Smooth muscle cell (in vitro differentiated cells): ENCODE data around the gene CTBP1. TPM values are rescaled to one million over a fixed set of nuclear protein-coding genes. Genes with fewer than 3 reads are reported as not detected.

Source experiments
- DNase-seq: peaks from one replicate; lab custom pipeline; 2025; ENCODE audit not compliant: unreplicated experiment; lab: John Stamatoyannopoulos, UW
- H2AFZ ChIP-seq: fragments of 200-600 bp; sonication (generic); 2 replicates; pipeline ENCODE4 v1.6.0; 2016; ENCODE audit warnings: antibody characterized with exemption, low read depth, mild to moderate bottlenecking
- H3F3A ChIP-seq: fragments of 200-600 bp; sonication (generic); 2 replicates; pipeline ENCODE4 v1.6.0; 2017; ENCODE audit warnings: antibody characterized with exemption, low read depth
- H3K27ac ChIP-seq: fragments of 200-600 bp; sonication (generic); 2 replicates; pipeline ENCODE4 v1.5.1; 2016; ENCODE audit warnings: low read depth, mild to moderate bottlenecking
- H3K27me3 ChIP-seq: fragments of 200-600 bp; sonication (generic); 2 replicates; pipeline ENCODE4 v1.6.1; 2016; ENCODE audit warnings: low read depth, mild to moderate bottlenecking
- H3K36me3 ChIP-seq: fragments of 200-600 bp; sonication (generic); 2 replicates; pipeline ENCODE4 v1.5.1; 2016; ENCODE audit warnings: low read depth
- H3K4me1 ChIP-seq: fragments of 200-600 bp; sonication (generic); 2 replicates; pipeline ENCODE4 v1.5.1; 2016; ENCODE audit warnings: low read depth
- H3K4me2 ChIP-seq: fragments of 200-600 bp; sonication (generic); 2 replicates; pipeline ENCODE4 v1.6.0; 2016; ENCODE audit warnings: mild to moderate bottlenecking
- H3K4me3 ChIP-seq: fragments of 200-600 bp; sonication (generic); 2 replicates; pipeline ENCODE4 v1.5.1; 2016; ENCODE audit warnings: mild to moderate bottlenecking
- H3K79me2 ChIP-seq: fragments of 200-600 bp; sonication (generic); 2 replicates; pipeline ENCODE4 v1.6.0; 2016; ENCODE audit warnings: low read depth, mild to moderate bottlenecking
- H3K9ac ChIP-seq: fragments of 200-600 bp; sonication (generic); 2 replicates; pipeline ENCODE4 v1.6.0; 2016; ENCODE audit warnings: low read depth
- H3K9me3 ChIP-seq: fragments of 200-600 bp; sonication (generic); replicated peaks from 2 replicates; pipeline ENCODE4 v1.5.1; 2016; ENCODE audit warnings: low read depth
- H4K20me1 ChIP-seq: fragments of 200-600 bp; sonication (generic); 2 replicates; pipeline ENCODE4 v1.6.0; 2016; ENCODE audit warnings: low read depth
- WGBS: methylation state at CpG from one replicate; pipeline ENCODE4 v1.1.7; 2016; ENCODE audit warnings: low lambda C conversion rate; 5-methylcytosine and 5-hydroxymethylcytosine counted together
- polyA plus RNA-seq: library from polyadenylated mRNA; unstranded; fragments of >200 nt; fragmentation: Nextera tagmentation; extraction: Ambion mirVana; gene quantifications from 2 replicates; pipeline ENCODE4 v1.2.1, GENCODE V29; 2016
- total RNA-seq: library from RNA; depleted of rRNA; stranded (reverse); fragments of >200 nt; gene quantifications from 2 replicates; pipeline ENCODE4 v1.2.3, GENCODE V29; 2014
- TF ChIP-seq, protein P1 (sequence below): fragments of 200-600 bp; sonication (generic); IDR thresholded peaks from 2 replicates; pipeline ENCODE4 v1.5.1; 2017; ENCODE audit warnings: borderline replicate concordance, mild to moderate bottlenecking, antibody characterized with exemption; ENCODE audit not compliant: insufficient read depth, poor library complexity, severe bottlenecking

CTBP1 gene
- total and polyA plus RNA-seq, 2 experiments from 2014 or later = 76.9 to 132 TPM

DNA sequence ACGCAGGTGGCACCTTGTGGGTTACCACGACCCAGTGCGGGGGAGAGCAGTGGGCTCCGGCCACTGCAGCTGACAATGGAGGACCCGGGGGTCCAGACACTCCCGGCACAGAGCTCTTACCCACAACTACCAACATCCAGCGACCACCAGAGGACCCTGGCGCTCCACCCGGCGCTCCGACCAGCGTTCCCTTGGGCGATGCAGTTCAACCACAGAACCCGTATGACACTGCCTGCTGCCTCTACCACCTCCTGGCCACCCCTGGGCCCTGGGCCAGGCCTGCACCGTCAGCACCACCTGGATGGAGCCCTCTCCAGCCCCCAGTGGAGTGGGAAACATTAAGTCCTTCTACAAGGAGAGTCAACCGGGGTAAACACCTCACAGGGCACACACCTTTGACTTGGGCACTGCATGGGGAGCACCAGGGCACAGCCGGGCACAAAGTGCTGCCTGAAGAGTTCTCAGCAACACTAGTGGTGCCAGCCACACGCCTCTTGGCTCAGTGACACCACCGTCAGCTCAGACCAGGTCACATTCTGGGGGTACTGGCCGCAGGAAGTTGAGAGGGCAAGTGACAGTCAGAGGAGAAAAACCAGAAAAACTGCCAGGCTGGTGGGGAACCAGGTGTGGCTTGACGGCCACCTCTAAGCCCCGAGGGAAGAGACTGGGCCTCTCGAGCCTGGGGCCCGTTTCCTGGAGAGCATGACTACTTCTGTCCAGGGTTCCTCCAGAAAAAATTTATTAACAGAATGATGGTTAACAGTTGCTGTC lies 2.6 kb downstream of the CTBP1 start:
- no peaks in the 10 kb centered on the region for H3K9me3 ChIP-seq
- H3K79me2 ChIP-seq = peaks cover 71% of the 10 kb centered on the region
- no peaks in the 10 kb centered on the region for H3K36me3 ChIP-seq
- H3K9ac ChIP-seq = no peak overlapping the region
- H3F3A ChIP-seq = no peaks in the 10 kb centered on the region
- 76% methylated on average over 24 of the region's 24 CpGs for WGBS
- TF ChIP-seq, protein P1, sequence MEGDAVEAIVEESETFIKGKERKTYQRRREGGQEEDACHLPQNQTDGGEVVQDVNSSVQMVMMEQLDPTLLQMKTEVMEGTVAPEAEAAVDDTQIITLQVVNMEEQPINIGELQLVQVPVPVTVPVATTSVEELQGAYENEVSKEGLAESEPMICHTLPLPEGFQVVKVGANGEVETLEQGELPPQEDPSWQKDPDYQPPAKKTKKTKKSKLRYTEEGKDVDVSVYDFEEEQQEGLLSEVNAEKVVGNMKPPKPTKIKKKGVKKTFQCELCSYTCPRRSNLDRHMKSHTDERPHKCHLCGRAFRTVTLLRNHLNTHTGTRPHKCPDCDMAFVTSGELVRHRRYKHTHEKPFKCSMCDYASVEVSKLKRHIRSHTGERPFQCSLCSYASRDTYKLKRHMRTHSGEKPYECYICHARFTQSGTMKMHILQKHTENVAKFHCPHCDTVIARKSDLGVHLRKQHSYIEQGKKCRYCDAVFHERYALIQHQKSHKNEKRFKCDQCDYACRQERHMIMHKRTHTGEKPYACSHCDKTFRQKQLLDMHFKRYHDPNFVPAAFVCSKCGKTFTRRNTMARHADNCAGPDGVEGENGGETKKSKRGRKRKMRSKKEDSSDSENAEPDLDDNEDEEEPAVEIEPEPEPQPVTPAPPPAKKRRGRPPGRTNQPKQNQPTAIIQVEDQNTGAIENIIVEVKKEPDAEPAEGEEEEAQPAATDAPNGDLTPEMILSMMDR = no peak
- no peak overlapping the region for H2AFZ ChIP-seq
- DNase-seq = no peak
- H3K4me2 ChIP-seq = peak overlapping the region; percentile 99
- peaks cover 17% of the 10 kb centered on the region for H3K4me1 ChIP-seq
- peak overlapping the region; percentile 98 for H3K4me3 ChIP-seq
- no peaks in the 10 kb centered on the region for H3K27me3 ChIP-seq
- peak overlapping the region; percentile 77 for H3K27ac ChIP-seq
- peaks cover 62% of the 10 kb centered on the region for H4K20me1 ChIP-seq

DNA sequence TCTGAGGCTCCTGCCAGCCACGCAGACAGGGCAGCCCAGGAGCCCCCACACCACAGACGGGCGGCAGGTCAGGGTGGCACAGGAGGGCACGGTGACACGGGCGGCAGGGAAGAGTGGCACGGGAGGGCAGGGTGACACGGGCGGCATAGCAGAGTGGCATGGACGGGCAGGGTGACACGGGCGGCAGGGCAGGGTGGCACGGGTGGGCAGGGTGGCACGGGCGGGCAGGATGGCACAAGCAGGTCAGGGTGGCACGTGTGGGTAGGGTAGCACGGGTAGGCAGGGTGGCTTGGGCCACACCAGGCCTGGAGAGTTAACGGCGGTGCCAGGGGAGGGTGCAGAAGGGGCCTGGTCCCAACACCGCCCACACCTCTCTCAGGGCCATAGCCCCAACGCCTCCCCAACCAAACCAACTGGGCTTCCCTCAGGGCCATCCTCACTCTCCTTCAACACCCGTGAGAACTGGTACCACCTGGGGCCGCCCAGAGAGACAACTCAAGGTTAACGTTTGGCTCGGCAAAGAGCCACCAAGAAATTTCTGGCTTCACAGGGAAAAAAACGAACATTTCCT lies 3.4 kb downstream of the CTBP1 start:
- DNase-seq = no peak
- H3K4me3 ChIP-seq = no peak overlapping the region
- no peaks in the 10 kb centered on the region for H3F3A ChIP-seq
- 97% methylated on average over 20 of the region's 26 CpGs for WGBS
- no peak overlapping the region for H2AFZ ChIP-seq
- H3K27me3 ChIP-seq = no peaks in the 10 kb centered on the region
- peaks cover 17% of the 10 kb centered on the region for H3K4me1 ChIP-seq
- peaks cover 69% of the 10 kb centered on the region for H4K20me1 ChIP-seq
- H3K9me3 ChIP-seq = no peaks in the 10 kb centered on the region
- no peaks in the 10 kb centered on the region for H3K36me3 ChIP-seq
- no peak overlapping the region for H3K27ac ChIP-seq
- TF ChIP-seq, protein P1 = no peak
- H3K79me2 ChIP-seq = peaks cover 78% of the 10 kb centered on the region
- no peak overlapping the region for H3K9ac ChIP-seq
- H3K4me2 ChIP-seq = no peak overlapping the region

DNA sequence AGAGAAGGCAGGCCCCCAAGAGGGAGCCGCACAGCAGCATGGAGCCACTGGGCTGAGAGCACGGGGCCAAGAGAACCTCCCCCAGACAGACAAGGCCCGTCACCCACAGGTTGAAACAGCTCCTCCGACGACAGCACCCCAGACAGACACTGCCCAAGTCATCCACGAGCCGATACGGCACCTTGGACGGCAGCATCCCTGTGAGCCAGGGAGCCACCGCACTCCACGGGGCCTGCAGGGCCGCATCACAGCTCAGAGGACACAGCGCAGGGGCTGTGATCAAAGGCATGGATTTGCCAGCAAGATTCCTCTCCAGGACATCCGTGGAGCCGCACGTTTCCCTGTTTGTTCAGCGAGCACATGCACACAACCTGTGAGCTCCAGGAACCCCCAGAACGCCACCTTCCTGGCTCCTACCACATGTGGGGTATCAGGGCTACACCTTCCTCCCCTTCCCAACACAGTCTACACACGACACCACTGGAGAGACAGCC lies 3.9 kb downstream of the CTBP1 start:
- no peak for DNase-seq
- H3K9ac ChIP-seq = no peak overlapping the region
- TF ChIP-seq, protein P1 = no peak
- H3K4me3 ChIP-seq = no peak overlapping the region
- WGBS = 96% methylated on average over 19 of the region's 19 CpGs
- no peaks in the 10 kb centered on the region for H3K36me3 ChIP-seq
- no peak overlapping the region for H3K27ac ChIP-seq
- H3K4me2 ChIP-seq = no peak overlapping the region
- H4K20me1 ChIP-seq = peaks cover 71% of the 10 kb centered on the region
- H2AFZ ChIP-seq = no peak overlapping the region
- no peaks in the 10 kb centered on the region for H3F3A ChIP-seq
- no peaks in the 10 kb centered on the region for H3K27me3 ChIP-seq
- H3K4me1 ChIP-seq = peaks cover 17% of the 10 kb centered on the region
- H3K9me3 ChIP-seq = no peaks in the 10 kb centered on the region
- peaks cover 76% of the 10 kb centered on the region for H3K79me2 ChIP-seq
